Measurements from ENCODE around the gene CCDC192. TPM values are rescaled to one million over a fixed set of nuclear protein-coding genes. Genes with fewer than 3 reads are reported as not detected.
"Not testable (repeated sequence)": the region's sequence is repeated elsewhere in the genome, so short reads cannot be mapped to it uniquely, and the experiment has no call there.

CCDC192 gene
- total RNA-seq, 1 donor from 2014 or later, result 1.3 TPM

DNA sequence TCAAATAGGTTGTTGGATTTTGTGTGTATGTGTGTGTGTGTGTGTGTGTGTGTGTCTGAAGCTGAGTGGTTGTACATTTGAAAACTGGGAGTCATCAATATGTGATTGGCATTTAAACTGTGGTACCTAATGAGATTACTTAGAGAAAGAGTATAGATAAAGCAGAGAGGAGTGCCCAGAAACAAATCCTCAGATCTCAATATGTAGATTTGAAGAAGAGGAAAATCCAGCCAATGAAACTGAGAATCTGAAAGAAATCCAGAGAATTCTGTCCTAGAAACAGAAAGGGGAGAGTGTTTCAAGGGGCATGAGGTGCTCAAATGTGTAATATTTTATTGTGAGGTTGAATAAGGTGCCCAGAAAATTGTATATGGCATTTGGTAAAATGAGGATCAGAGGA, 66.2 kb downstream of the CCDC192 start:
- no peak for DNase-seq (ENCODE audit: low read depth, low spot score)
- Mint-ChIP-seq H3K4me3 (no peak overlapping the region), H3K27me3 (ENCODE audit: low read depth) (no peaks in the 10 kb centered on the region), H3K27ac (ENCODE audit: unreplicated experiment) (no peak overlapping the region), H3K9me3 (peaks cover 2% of the 10 kb centered on the region), H3K36me3 (ENCODE audit: low read depth) (no peaks in the 10 kb centered on the region), H3K4me1 (peaks cover 13% of the 10 kb centered on the region)
- TF ChIP-seq, protein P1, sequence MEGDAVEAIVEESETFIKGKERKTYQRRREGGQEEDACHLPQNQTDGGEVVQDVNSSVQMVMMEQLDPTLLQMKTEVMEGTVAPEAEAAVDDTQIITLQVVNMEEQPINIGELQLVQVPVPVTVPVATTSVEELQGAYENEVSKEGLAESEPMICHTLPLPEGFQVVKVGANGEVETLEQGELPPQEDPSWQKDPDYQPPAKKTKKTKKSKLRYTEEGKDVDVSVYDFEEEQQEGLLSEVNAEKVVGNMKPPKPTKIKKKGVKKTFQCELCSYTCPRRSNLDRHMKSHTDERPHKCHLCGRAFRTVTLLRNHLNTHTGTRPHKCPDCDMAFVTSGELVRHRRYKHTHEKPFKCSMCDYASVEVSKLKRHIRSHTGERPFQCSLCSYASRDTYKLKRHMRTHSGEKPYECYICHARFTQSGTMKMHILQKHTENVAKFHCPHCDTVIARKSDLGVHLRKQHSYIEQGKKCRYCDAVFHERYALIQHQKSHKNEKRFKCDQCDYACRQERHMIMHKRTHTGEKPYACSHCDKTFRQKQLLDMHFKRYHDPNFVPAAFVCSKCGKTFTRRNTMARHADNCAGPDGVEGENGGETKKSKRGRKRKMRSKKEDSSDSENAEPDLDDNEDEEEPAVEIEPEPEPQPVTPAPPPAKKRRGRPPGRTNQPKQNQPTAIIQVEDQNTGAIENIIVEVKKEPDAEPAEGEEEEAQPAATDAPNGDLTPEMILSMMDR (conservative IDR thresholded peaks at IDR 0.05), result no peak

DNA sequence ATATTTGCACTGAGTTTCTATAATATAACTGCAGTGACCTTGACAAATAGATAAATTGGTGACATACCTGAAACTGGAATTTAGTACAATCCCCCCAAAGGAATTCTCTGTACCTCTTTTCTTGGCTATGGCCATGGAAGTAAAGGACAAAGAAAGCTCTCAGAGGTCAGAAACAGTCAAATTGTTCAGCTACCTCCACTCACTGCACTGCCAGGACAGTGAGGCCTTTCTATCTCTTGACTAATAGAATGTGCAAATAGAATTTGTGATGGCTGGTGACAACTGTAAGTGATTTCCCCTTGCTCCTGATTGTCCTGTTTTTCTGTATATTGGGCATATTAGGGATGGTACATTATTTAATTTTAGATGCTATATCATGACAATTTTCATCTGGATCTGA, 67.1 kb downstream of the CCDC192 start:
- TF ChIP-seq, protein P1 (conservative IDR thresholded peaks at IDR 0.05), result no peak
- no peak for DNase-seq (ENCODE audit: low read depth, low spot score)
- H3K36me3 Mint-ChIP-seq (ENCODE audit: low read depth), result no peaks in the 10 kb centered on the region
- peaks cover 5% of the 10 kb centered on the region for H3K9me3 Mint-ChIP-seq
- H3K27me3 Mint-ChIP-seq (ENCODE audit: low read depth), result no peaks in the 10 kb centered on the region
- H3K27ac Mint-ChIP-seq (ENCODE audit: unreplicated experiment), result no peak overlapping the region
- H3K4me3 Mint-ChIP-seq, result no peak overlapping the region
- peaks cover 13% of the 10 kb centered on the region for H3K4me1 Mint-ChIP-seq

DNA sequence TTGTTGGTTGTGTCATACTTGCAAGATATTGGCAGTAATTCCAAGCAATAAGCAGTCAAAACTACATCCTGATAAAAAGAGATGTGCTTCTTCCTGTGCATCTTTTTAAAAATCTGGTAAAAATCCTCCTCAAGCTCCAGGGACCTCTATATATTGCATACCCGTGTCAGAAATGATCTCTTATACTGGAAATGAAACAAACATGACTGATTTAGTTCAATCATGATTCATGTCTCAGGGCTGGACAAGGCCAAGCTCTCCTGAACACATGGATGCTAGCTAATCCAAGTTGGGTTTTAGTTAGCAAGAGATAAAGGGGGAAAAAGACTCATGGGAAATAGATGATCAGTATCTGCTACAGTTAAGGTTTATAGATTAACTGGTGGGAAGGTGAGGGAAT, 69.3 kb downstream of the CCDC192 start:
- peaks cover 12% of the 10 kb centered on the region for H3K9me3 Mint-ChIP-seq
- DNase-seq (ENCODE audit: low read depth, low spot score), result no peak
- no peaks in the 10 kb centered on the region for H3K27me3 Mint-ChIP-seq (ENCODE audit: low read depth)
- no peaks in the 10 kb centered on the region for H3K4me1 Mint-ChIP-seq
- peaks cover 3% of the 10 kb centered on the region for H3K36me3 Mint-ChIP-seq (ENCODE audit: low read depth)
- H3K4me3 Mint-ChIP-seq, result no peak overlapping the region
- H3K27ac Mint-ChIP-seq (ENCODE audit: unreplicated experiment), result no peak overlapping the region
- TF ChIP-seq, protein P1 (conservative IDR thresholded peaks at IDR 0.05), result no peak

DNA sequence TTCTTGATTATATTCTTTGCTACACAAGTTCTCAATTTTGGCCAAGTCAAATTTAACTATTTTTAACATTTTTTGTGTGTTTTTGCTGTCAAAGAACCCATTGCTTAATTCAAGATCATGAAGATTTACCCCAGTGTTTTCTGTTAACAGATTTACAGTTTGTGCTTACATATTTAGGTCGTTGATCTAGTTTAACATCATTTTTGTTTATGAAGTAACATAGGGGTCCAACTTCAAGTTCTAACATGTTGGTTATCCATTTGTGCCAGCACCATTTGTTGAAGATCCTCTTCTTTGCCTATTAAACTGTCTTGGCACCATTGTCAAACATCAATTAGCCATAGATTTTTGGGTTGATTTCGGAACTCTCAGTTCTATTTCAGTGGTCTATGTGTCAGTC, 71.0 kb downstream of the CCDC192 start:
- Mint-ChIP-seq H3K27ac (ENCODE audit: unreplicated experiment) (no peak overlapping the region), H3K9me3 (peaks cover 21% of the 10 kb centered on the region)
- DNase-seq (ENCODE audit: low read depth, low spot score), result no peak

DNA sequence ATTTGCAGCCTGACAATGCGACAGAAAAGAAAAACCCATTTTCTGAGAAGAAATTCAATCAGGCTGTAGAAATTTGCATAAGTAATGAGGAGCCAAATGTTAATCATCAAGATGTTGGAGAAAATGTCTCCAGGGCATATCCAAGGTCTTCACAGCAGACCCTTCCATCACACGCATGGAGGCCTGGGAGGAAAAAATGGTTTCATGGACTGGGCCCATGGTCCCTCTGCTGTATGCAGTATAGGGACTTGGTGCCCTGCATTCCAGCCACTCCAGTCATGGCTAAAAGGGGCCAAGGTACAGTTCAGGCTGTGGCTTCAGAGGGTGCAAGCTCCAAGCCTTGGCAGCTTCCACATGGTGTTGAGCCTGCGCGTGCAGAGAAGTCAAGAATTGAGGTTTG, 73.3 kb downstream of the CCDC192 start:
- Mint-ChIP-seq H3K36me3 (ENCODE audit: low read depth) (peaks cover 10% of the 10 kb centered on the region), H3K9me3 (peaks cover 31% of the 10 kb centered on the region), H3K27me3 (ENCODE audit: low read depth) (no peaks in the 10 kb centered on the region), H3K4me1 (no peaks in the 10 kb centered on the region), H3K27ac (ENCODE audit: unreplicated experiment) (no peak overlapping the region), H3K4me3 (no peak overlapping the region)
- TF ChIP-seq, protein P1 (conservative IDR thresholded peaks at IDR 0.05), result no peak
- DNase-seq (ENCODE audit: low read depth, low spot score), result no peak

More for the DNA sequence above, 71.0 kb downstream of the CCDC192 start:
- TF ChIP-seq, protein P1 (conservative IDR thresholded peaks at IDR 0.05), result no peak
- Mint-ChIP-seq H3K27me3 (ENCODE audit: low read depth) (no peaks in the 10 kb centered on the region), H3K4me1 (no peaks in the 10 kb centered on the region), H3K36me3 (ENCODE audit: low read depth) (peaks cover 8% of the 10 kb centered on the region), H3K4me3 (no peak overlapping the region)

DNA sequence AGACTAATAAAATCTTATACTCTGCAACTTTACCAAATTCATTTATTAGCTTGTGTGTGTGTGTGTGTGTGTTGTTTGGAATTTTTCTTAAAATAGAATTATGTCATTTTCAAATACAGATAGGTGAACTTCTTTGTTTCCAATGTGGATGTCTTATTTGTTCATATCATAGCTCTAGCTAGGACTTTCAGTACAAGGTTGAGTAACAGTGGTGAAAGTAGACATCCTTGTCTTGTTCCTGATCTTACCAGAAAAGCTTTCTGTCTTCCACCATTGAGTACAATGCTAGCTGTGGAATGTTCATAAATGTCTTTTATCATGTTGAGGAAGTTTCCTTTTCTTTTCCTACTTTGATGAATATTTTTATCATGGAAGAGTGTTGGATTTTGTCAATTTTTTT, 74.8 kb downstream of the CCDC192 start:
- Mint-ChIP-seq H3K27ac (ENCODE audit: unreplicated experiment) (no peak overlapping the region), H3K4me3 (no peak overlapping the region), H3K9me3 (peaks cover 31% of the 10 kb centered on the region), H3K27me3 (ENCODE audit: low read depth) (no peaks in the 10 kb centered on the region), H3K4me1 (no peaks in the 10 kb centered on the region), H3K36me3 (ENCODE audit: low read depth) (peaks cover 10% of the 10 kb centered on the region)
- no peak for DNase-seq (ENCODE audit: low read depth, low spot score)
- TF ChIP-seq, protein P1 (conservative IDR thresholded peaks at IDR 0.05), result no peak

DNA sequence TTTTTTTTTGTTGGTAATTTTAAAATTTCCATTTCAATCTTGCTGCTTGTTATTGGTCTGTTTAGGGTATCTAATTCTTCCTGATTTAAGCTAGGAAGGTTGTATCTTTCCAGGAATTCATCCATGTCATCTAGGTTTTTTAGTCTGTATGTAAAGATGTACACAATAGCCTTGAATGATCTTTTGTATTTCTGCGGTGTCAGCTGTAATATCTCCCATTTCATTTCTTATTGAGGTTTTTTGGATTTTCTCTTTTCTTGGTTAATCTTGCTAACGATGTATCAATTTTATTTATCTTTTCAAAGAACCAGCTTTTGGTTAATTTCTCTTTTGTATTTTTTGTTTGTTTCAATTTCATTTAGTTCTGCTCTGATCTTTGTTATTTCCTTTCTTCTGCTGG, 79.3 kb downstream of the CCDC192 start:
- peaks cover 23% of the 10 kb centered on the region for H3K9me3 Mint-ChIP-seq
- not testable (repeated sequence) for H3K4me3 Mint-ChIP-seq; H3K27me3 Mint-ChIP-seq (ENCODE audit: low read depth); DNase-seq (ENCODE audit: low read depth, low spot score); H3K27ac Mint-ChIP-seq (ENCODE audit: unreplicated experiment); H3K4me1 Mint-ChIP-seq
- peaks cover 10% of the 10 kb centered on the region for H3K36me3 Mint-ChIP-seq (ENCODE audit: low read depth)
